HG03439 (cell line): ENCODE measurements around the gene SORCS2.

ENCODE experiments used
- ATAC-seq: cut with Tn5 transposase; IDR thresholded peaks from one replicate; pipeline ENCODE4 v1.9.1; 2021; ENCODE audit warnings: mild to moderate bottlenecking, moderate library complexity; ENCODE audit not compliant: unreplicated experiment

SORCS2 gene

GRCh38 chr4:7731437-7731836 is 539.1 kb downstream of the SORCS2 start:
- no peak for ATAC-seq

GRCh38 chr4:7732263-7732662 is 539.9 kb downstream of the SORCS2 start:
- no peak for ATAC-seq

GRCh38 chr4:7733201-7733600 is 540.9 kb downstream of the SORCS2 start:
- ATAC-seq: no peak

- no peak for ATAC-seq
These were observed 541.7 kb downstream of the SORCS2 start for GRCh38 chr4:7733801-7734650.

GRCh38 chr4:7734651-7735260 is 542.4 kb downstream of the SORCS2 start:
- ATAC-seq: no peak

GRCh38 chr4:7735395-7735794 is 543.1 kb downstream of the SORCS2 start:
- ATAC-seq: no peak

- no peak for ATAC-seq
These were observed 543.6 kb downstream of the SORCS2 start for GRCh38 chr4:7735961-7736360.

- ATAC-seq: no peak
These were observed 544.3 kb downstream of the SORCS2 start for GRCh38 chr4:7736436-7737267.

- no peak for ATAC-seq
These were observed 544.9 kb downstream of the SORCS2 start for GRCh38 chr4:7737268-7737645.

- no peak for ATAC-seq
These were observed 545.6 kb downstream of the SORCS2 start for GRCh38 chr4:7737752-7738457.

- ATAC-seq: no peak
These were observed 546.2 kb downstream of the SORCS2 start for GRCh38 chr4:7738458-7739076.

GRCh38 chr4:7739077-7739917 is 547.0 kb downstream of the SORCS2 start:
- ATAC-seq: no peak

- ATAC-seq: no peak
These were observed 547.9 kb downstream of the SORCS2 start for GRCh38 chr4:7739918-7740865.

- ATAC-seq: no peak
These were observed 548.7 kb downstream of the SORCS2 start for GRCh38 chr4:7740866-7741525.

- no peak for ATAC-seq
These were observed 549.8 kb downstream of the SORCS2 start for GRCh38 chr4:7741946-7742806.

- ATAC-seq: no peak
These were observed 550.5 kb downstream of the SORCS2 start for GRCh38 chr4:7742807-7743280.
